CD14-positive monocyte (primary cell): Measurements from ENCODE around the gene SHISAL1. TPM values are rescaled to one million over a fixed set of nuclear protein-coding genes. Genes with fewer than 3 reads are reported as not detected.

Experiments used
- DNase-seq, 3 donors: peaks; one replicate each; pipeline ENCODE4 v3.0.0-alpha.2; 2011 to 2022
- H2AFZ ChIP-seq: 2 replicates; pipeline ENCODE4 v1.6.0; 2012; ENCODE audit warnings: mild to moderate bottlenecking, low read depth, low read length, inconsistent platforms; ENCODE audit not compliant: insufficient read depth, poor library complexity, severe bottlenecking
- H3K27ac ChIP-seq, 2 donors: 1 replicate in 1 of 2; 2 replicates in 1 of 2; pipeline ENCODE4 v1.5.1; 2012 to 2013; ENCODE audit warnings: low read length in 2 of 2, control low read depth in 1 of 2, inconsistent platforms in 1 of 2, low read depth in 1 of 2, mild to moderate bottlenecking in 1 of 2
- H3K27me3 ChIP-seq, 2 donors: one replicate each; pipeline versions ENCODE4 v1.6.0 to v1.6.1; 2011 to 2013; ENCODE audit warnings: low read length in 2 of 2; ENCODE audit not compliant: control insufficient read depth in 2 of 2, insufficient read depth in 2 of 2
- H3K36me3 ChIP-seq, 2 donors: replicated peaks in 1 of 2; 1 replicate in 1 of 2; 2 replicates in 1 of 2; pipeline versions ENCODE4 v1.5.1 to v1.6.1; 2012 to 2013; ENCODE audit warnings: low read length in 2 of 2, control low read depth in 1 of 2, inconsistent platforms in 1 of 2, mild to moderate bottlenecking in 1 of 2; ENCODE audit not compliant: insufficient read depth in 2 of 2, control insufficient read depth in 1 of 2
- H3K4me1 ChIP-seq, 2 donors: 1 replicate in 1 of 2; 2 replicates in 1 of 2; pipeline versions ENCODE4 v1.5.1 to v1.6.1; 2012 to 2013; ENCODE audit warnings: low read length in 2 of 2, control low read depth in 1 of 2, inconsistent platforms in 1 of 2, mild to moderate bottlenecking in 1 of 2, moderate library complexity in 1 of 2; ENCODE audit not compliant: insufficient read depth in 2 of 2, control insufficient read depth in 1 of 2
- H3K4me2 ChIP-seq: replicated peaks from 2 replicates; pipeline ENCODE3; 2012; ENCODE audit warnings: low read length, moderate library complexity, mild to moderate bottlenecking; ENCODE audit not compliant: poor library complexity, severe bottlenecking; ENCODE audit errors: extremely low read depth
- H3K4me3 ChIP-seq, 3 experiments: fragments of 200-600 bp in 1 of 3; sonication (generic) in 1 of 3; replicated peaks in 1 of 3; 1 replicate in 2 of 3; 2 replicates in 1 of 3; pipeline ENCODE4 v1.5.1; 2011 to 2013; ENCODE audit warnings: low read length in 3 of 3, mild to moderate bottlenecking in 3 of 3, control low read depth in 2 of 3, low read depth in 2 of 3, inconsistent platforms in 1 of 3, moderate library complexity in 1 of 3
- H3K79me2 ChIP-seq: 2 replicates; pipeline ENCODE4 v1.6.0; 2012; ENCODE audit warnings: mild to moderate bottlenecking, control low read depth, inconsistent platforms, low read length, moderate library complexity; ENCODE audit not compliant: insufficient read depth
- H3K9ac ChIP-seq: 2 replicates; pipeline ENCODE4 v1.6.0; 2017; ENCODE audit warnings: low read length, mild to moderate bottlenecking; ENCODE audit not compliant: insufficient read depth, poor library complexity, severe bottlenecking
- H3K9me3 ChIP-seq, 2 donors: replicated peaks in 1 of 2; 1 replicate in 1 of 2; 2 replicates in 1 of 2; pipeline versions ENCODE4 v1.5.1 to v1.6.1; 2012 to 2013; ENCODE audit warnings: low read length in 2 of 2, control low read depth in 1 of 2; ENCODE audit not compliant: control insufficient read depth in 1 of 2, insufficient read depth in 1 of 2
- H4K20me1 ChIP-seq: 2 replicates; pipeline ENCODE4 v1.6.0; 2012; ENCODE audit warnings: mild to moderate bottlenecking, low read length, control low read depth, moderate library complexity; ENCODE audit not compliant: insufficient read depth
- H3K27ac Mint-ChIP-seq, 7 donors: one replicate each; pipeline ENCODE4 v1.8.0; 2020; ENCODE audit warnings: mild to moderate bottlenecking in 7 of 7, mixed read lengths in 7 of 7, moderate library complexity in 6 of 7, inconsistent platforms in 2 of 7
- H3K27me3 Mint-ChIP-seq, 3 donors: one replicate each; pipeline ENCODE4 v1.8.0; 2021 to 2022; ENCODE audit warnings: low read depth in 3 of 3, mild to moderate bottlenecking in 3 of 3, mixed read lengths in 3 of 3, moderate library complexity in 3 of 3, inconsistent platforms in 1 of 3
- H3K36me3 Mint-ChIP-seq, 2 donors: one replicate each; pipeline ENCODE4 v1.8.0; 2020; ENCODE audit warnings: mixed read lengths in 2 of 2, inconsistent platforms in 1 of 2, mild to moderate bottlenecking in 1 of 2
- H3K4me1 Mint-ChIP-seq: one replicate; pipeline ENCODE4 v1.8.0; 2020; ENCODE audit warnings: mild to moderate bottlenecking, mixed read lengths
- H3K4me3 Mint-ChIP-seq, 2 donors: one replicate each; pipeline ENCODE4 v1.8.0; 2020; ENCODE audit warnings: mild to moderate bottlenecking in 2 of 2, mixed read lengths in 2 of 2, moderate library complexity in 1 of 2
- H3K9me3 Mint-ChIP-seq, 7 donors: one replicate each; pipeline ENCODE4 v1.8.0; 2020 to 2022; ENCODE audit warnings: mixed read lengths in 7 of 7, mild to moderate bottlenecking in 6 of 7, moderate library complexity in 6 of 7, inconsistent platforms in 2 of 7
- CTCF ChIP-seq: fragments of 200-600 bp; IDR thresholded peaks from one replicate; pipeline ENCODE4 v1.8.0; 2022; ENCODE audit warnings: antibody characterized with exemption, mild to moderate bottlenecking
- WGBS: methylation state at CpG from one replicate; pipeline ENCODE4 v1.1.5; 2013; ENCODE audit warnings: missing lambda C conversion rate; ENCODE audit not compliant: insufficient coverage; 5-methylcytosine and 5-hydroxymethylcytosine counted together
- intact Hi-C, 2 donors: fragments of 100-400 bp; cut with micrococcal nuclease; formaldehyde crosslinking; loops; one replicate each; pipeline versions ENCODE4 v1.15.0 to v1.15.1; 2023
- polyA plus RNA-seq, 3 donors: library from polyadenylated mRNA; depleted of rRNA in 1 of 3; unstranded in 2 of 3; stranded (reverse) in 1 of 3; fragments of 300-500 nt in 2 of 3; fragments of >200 nt in 1 of 3; fragmentation: Illumina TruSeq in 2 of 3; gene quantifications; 1 replicate in 2 of 3; 2 replicates in 1 of 3; pipeline ENCODE4 v1.2.3, GENCODE V29; 2012 to 2021

SHISAL1 gene
- polyA plus RNA-seq, 3 donors: not detected

- H3K27me3 ChIP-seq: no peaks in the 10 kb centered on the region
- no CpG with 5 or more reads among the region's 2 CpGs for WGBS
- H3K4me3 ChIP-seq: no peak overlapping the region
- no peaks in the 10 kb centered on the region for H4K20me1 ChIP-seq
- H3K36me3 ChIP-seq: no peaks in the 10 kb centered on the region
- H3K4me1 ChIP-seq: no peaks in the 10 kb centered on the region
- no peak overlapping the region for H3K27ac ChIP-seq
- H3K79me2 ChIP-seq: no peaks in the 10 kb centered on the region
- H3K9me3 Mint-ChIP-seq: peaks cover 3 to 16% (median 10%) of the 10 kb centered on the region in 7 donors
- H3K27ac Mint-ChIP-seq: no peak overlapping the region
- no peak for DNase-seq
- H3K36me3 Mint-ChIP-seq: no peaks in the 10 kb centered on the region
- H3K4me1 Mint-ChIP-seq: no peaks in the 10 kb centered on the region
- intact Hi-C loops: no loop called here
- H3K27me3 Mint-ChIP-seq: peaks cover 7 to 16% (median 10%) of the 10 kb centered on the region in 3 donors
- H3K9ac ChIP-seq: no peak overlapping the region
- no peak overlapping the region for H2AFZ ChIP-seq
- peaks cover 7 to 13% of the 10 kb centered on the region in 2 donors for H3K9me3 ChIP-seq
- H3K4me2 ChIP-seq: no peak overlapping the region
- H3K4me3 Mint-ChIP-seq: no peak overlapping the region
- TF ChIP-seq CTCF: no peak
These were observed 57.9 kb downstream of the SHISAL1 start for GRCh38 chr22:44254811-44255210.

- peaks cover 3 to 8% (median 4%) of the 10 kb centered on the region in 3 donors for H3K27me3 Mint-ChIP-seq
- Histone ChIP-seq H3K4me1 (no peaks in the 10 kb centered on the region), H3K9ac (no peak overlapping the region), H3K79me2 (no peaks in the 10 kb centered on the region), H4K20me1 (no peaks in the 10 kb centered on the region), H3K27ac (no peak overlapping the region), H3K4me2 (no peak overlapping the region), H3K9me3 (peaks cover 21 to 25% of the 10 kb centered on the region in 2 donors), H3K36me3 (no peaks in the 10 kb centered on the region), H3K27me3 (no peaks in the 10 kb centered on the region), H2AFZ (no peak overlapping the region), H3K4me3 (no peak overlapping the region)
- H3K27ac Mint-ChIP-seq: no peak overlapping the region
- intact Hi-C loops: no loop called here
- 98% methylated on average over 6 of the region's 12 CpGs for WGBS
- H3K9me3 Mint-ChIP-seq: peaks cover 12 to 32% (median 25%) of the 10 kb centered on the region in 7 donors
- H3K36me3 Mint-ChIP-seq: peaks cover 0 to 3% of the 10 kb centered on the region in 2 donors
- H3K4me1 Mint-ChIP-seq: no peaks in the 10 kb centered on the region
- H3K4me3 Mint-ChIP-seq: no peak overlapping the region
- no peak for DNase-seq
- TF ChIP-seq CTCF: no peak
These were observed 63.2 kb downstream of the SHISAL1 start for GRCh38 chr22:44249376-44250147.
